Mesendoderm (in vitro differentiated cells): ENCODE measurements around the gene ANXA11.
A peak's percentile ranks its signal among the peaks of the same experiment; 100 is the strongest.

Source experiments
- DNase-seq: peaks from one replicate; pipeline ENCODE4 v3.0.0; 2013
- H2AK5ac ChIP-seq: 2 replicates; pipeline ENCODE4 v1.6.1; 2013; ENCODE audit warnings: low read length, inconsistent platforms
- H2BK120ac ChIP-seq: 2 replicates; pipeline ENCODE4 v1.6.1; 2013; ENCODE audit warnings: low read depth, mild to moderate bottlenecking, low read length, moderate library complexity, mixed read lengths
- H2BK15ac ChIP-seq: replicated peaks from 2 replicates; pipeline ENCODE4 v1.6.1; 2013; ENCODE audit warnings: low read depth, mild to moderate bottlenecking, moderate library complexity
- H2BK5ac ChIP-seq: 2 replicates; pipeline ENCODE4 v1.6.1; 2013; ENCODE audit warnings: low read length, inconsistent platforms
- H3K18ac ChIP-seq: 2 replicates; pipeline ENCODE4 v1.6.1; 2013; ENCODE audit warnings: mild to moderate bottlenecking, low read length, mixed read lengths
- H3K23ac ChIP-seq: one replicate; pipeline ENCODE4 v1.6.1; 2013; ENCODE audit warnings: low read length
- H3K27ac ChIP-seq: 2 replicates; pipeline ENCODE4 v1.5.1; 2013; ENCODE audit warnings: low read depth, mild to moderate bottlenecking, inconsistent platforms, low read length, moderate library complexity
- H3K27me3 ChIP-seq: 2 replicates; pipeline ENCODE4 v1.6.1; 2013; ENCODE audit warnings: low read length, control low read depth, mild to moderate bottlenecking, inconsistent platforms; ENCODE audit not compliant: insufficient read depth, poor library complexity
- H3K36me3 ChIP-seq: 2 replicates; pipeline ENCODE4 v1.6.1; 2013; ENCODE audit warnings: low read length, inconsistent platforms; ENCODE audit not compliant: control insufficient read depth, insufficient read depth
- H3K4ac ChIP-seq: one replicate; pipeline ENCODE4 v1.6.1; 2013; ENCODE audit warnings: low read depth, mild to moderate bottlenecking, low read length, moderate library complexity
- H3K4me1 ChIP-seq: 2 replicates; pipeline ENCODE4 v1.6.1; 2013; ENCODE audit warnings: low read depth, low read length, inconsistent platforms; ENCODE audit not compliant: control insufficient read depth
- H3K4me2 ChIP-seq: 2 replicates; pipeline ENCODE4 v1.6.1; 2013; ENCODE audit warnings: low read length
- H3K4me3 ChIP-seq: 2 replicates; pipeline ENCODE4 v1.5.1; 2013; ENCODE audit warnings: mild to moderate bottlenecking, low read length
- H3K56ac ChIP-seq: one replicate; pipeline ENCODE4 v1.6.1; 2013; ENCODE audit warnings: low read length
- H3K79me1 ChIP-seq: 2 replicates; pipeline ENCODE4 v1.6.1; 2013; ENCODE audit warnings: low read length, inconsistent platforms
- H3K79me2 ChIP-seq: 2 replicates; pipeline ENCODE4 v1.6.1; 2013; ENCODE audit warnings: mild to moderate bottlenecking, low read length; ENCODE audit not compliant: control insufficient read depth, insufficient read depth
- H3K9ac ChIP-seq: 2 replicates; pipeline ENCODE4 v1.6.1; 2013; ENCODE audit warnings: low read length, inconsistent platforms
- H4K5ac ChIP-seq: one replicate; pipeline ENCODE4 v1.6.1; 2013; ENCODE audit warnings: low read length
- H4K8ac ChIP-seq: one replicate; pipeline ENCODE4 v1.6.1; 2013; ENCODE audit warnings: low read depth, mild to moderate bottlenecking, control low read depth, low read length, moderate library complexity
- WGBS: extraction: QIAGEN DNeasy Blood & Tissue Kit; methylation state at CpG from one replicate; pipeline ENCODE4 v1.1.7; 2013; ENCODE audit warnings: low lambda C conversion rate, missing lambda C conversion rate; ENCODE audit not compliant: insufficient coverage; ENCODE audit errors: extremely low coverage; 5-methylcytosine and 5-hydroxymethylcytosine counted together

ANXA11 gene

GRCh38 chr10:80159166-80159873 is 46.0 kb downstream of the ANXA11 start:
- Histone ChIP-seq H3K4me1 (no peaks in the 10 kb centered on the region), H3K4ac (no peak overlapping the region)
- DNase-seq = no peak

GRCh38 chr10:80158598-80159127 is 46.7 kb downstream of the ANXA11 start:
- H3K4ac ChIP-seq = no peak overlapping the region
- no peak overlapping the region for H3K23ac ChIP-seq
- no peak overlapping the region for H2BK120ac ChIP-seq
- H3K36me3 ChIP-seq = peaks cover 2% of the 10 kb centered on the region
- H3K4me3 ChIP-seq = no peak overlapping the region
- no peak overlapping the region for H3K27ac ChIP-seq
- no peak overlapping the region for H2BK15ac ChIP-seq
- no peak overlapping the region for H2AK5ac ChIP-seq
- peak; percentile 38 for DNase-seq
- no peak overlapping the region for H3K56ac ChIP-seq
- H3K27me3 ChIP-seq = no peaks in the 10 kb centered on the region
- no peaks in the 10 kb centered on the region for H3K79me2 ChIP-seq
- no peaks in the 10 kb centered on the region for H3K79me1 ChIP-seq
- H3K4me2 ChIP-seq = no peak overlapping the region
- no CpG with 5 or more reads among the region's 14 CpGs for WGBS
- no peak overlapping the region for H4K8ac ChIP-seq
- H4K5ac ChIP-seq = no peak overlapping the region
- H3K18ac ChIP-seq = no peak overlapping the region
- no peaks in the 10 kb centered on the region for H3K4me1 ChIP-seq
- no peak overlapping the region for H3K9ac ChIP-seq
- no peak overlapping the region for H2BK5ac ChIP-seq

More at GRCh38 chr10:80159166-80159873, 46.0 kb downstream of the ANXA11 start:
- no peak overlapping the region for H3K4me3 ChIP-seq
- H3K27ac ChIP-seq = no peak overlapping the region
- H3K27me3 ChIP-seq = no peaks in the 10 kb centered on the region
- no peaks in the 10 kb centered on the region for H3K79me2 ChIP-seq
- no peaks in the 10 kb centered on the region for H3K79me1 ChIP-seq
- no peak overlapping the region for H4K5ac ChIP-seq
- H3K56ac ChIP-seq = no peak overlapping the region
- no peak overlapping the region for H2BK120ac ChIP-seq
- H3K36me3 ChIP-seq = peaks cover 2% of the 10 kb centered on the region
- no peak overlapping the region for H4K8ac ChIP-seq
- H3K4me2 ChIP-seq = no peak overlapping the region
- whole genome bisulfite sequencing = no CpG with 5 or more reads among the region's 9 CpGs
- H3K9ac ChIP-seq = no peak overlapping the region
- H2BK5ac ChIP-seq = no peak overlapping the region
- no peak overlapping the region for H3K18ac ChIP-seq
- no peak overlapping the region for H2AK5ac ChIP-seq
- no peak overlapping the region for H3K23ac ChIP-seq
- no peak overlapping the region for H2BK15ac ChIP-seq

- Histone ChIP-seq H4K5ac (no peak overlapping the region), H3K56ac (no peak overlapping the region), H3K4ac (no peak overlapping the region), H3K4me1 (no peaks in the 10 kb centered on the region), H3K4me2 (no peak overlapping the region), H2AK5ac (no peak overlapping the region), H3K79me2 (no peaks in the 10 kb centered on the region), H3K27ac (no peak overlapping the region), H2BK5ac (no peak overlapping the region), H3K18ac (no peak overlapping the region), H3K9ac (no peak overlapping the region), H3K27me3 (no peaks in the 10 kb centered on the region), H2BK120ac (no peak overlapping the region), H3K4me3 (no peak overlapping the region), H3K79me1 (no peaks in the 10 kb centered on the region), H3K36me3 (peaks cover 2% of the 10 kb centered on the region), H3K23ac (no peak overlapping the region), H4K8ac (no peak overlapping the region), H2BK15ac (no peak overlapping the region)
- no peak for DNase-seq
- no CpG with 5 or more reads among the region's 5 CpGs for WGBS
These were observed 47.2 kb downstream of the ANXA11 start for GRCh38 chr10:80158126-80158525.

GRCh38 chr10:80157561-80157960 is 47.8 kb downstream of the ANXA11 start:
- Histone ChIP-seq H3K27ac (no peak overlapping the region), H3K4me2 (no peak overlapping the region), H3K79me1 (no peaks in the 10 kb centered on the region), H2BK5ac (no peak overlapping the region), H3K36me3 (peaks cover 2% of the 10 kb centered on the region), H2BK15ac (no peak overlapping the region), H4K5ac (no peak overlapping the region), H3K9ac (no peak overlapping the region), H2BK120ac (no peak overlapping the region), H4K8ac (no peak overlapping the region), H2AK5ac (no peak overlapping the region), H3K56ac (no peak overlapping the region), H3K23ac (no peak overlapping the region), H3K79me2 (no peaks in the 10 kb centered on the region), H3K4me3 (no peak overlapping the region), H3K4me1 (no peaks in the 10 kb centered on the region), H3K27me3 (no peaks in the 10 kb centered on the region), H3K4ac (no peak overlapping the region), H3K18ac (no peak overlapping the region)
- DNase-seq = no peak
- WGBS = no CpG with 5 or more reads among the region's 14 CpGs

- no peak overlapping the region for H2BK5ac ChIP-seq
- no peak for DNase-seq
- no peak overlapping the region for H3K56ac ChIP-seq
- no peaks in the 10 kb centered on the region for H3K79me2 ChIP-seq
- no peak overlapping the region for H3K18ac ChIP-seq
- H3K23ac ChIP-seq = no peak overlapping the region
- no peak overlapping the region for H2AK5ac ChIP-seq
- no peak overlapping the region for H3K4me3 ChIP-seq
- no peak overlapping the region for H2BK120ac ChIP-seq
- no peaks in the 10 kb centered on the region for H3K4me1 ChIP-seq
- H4K5ac ChIP-seq = no peak overlapping the region
- H3K4me2 ChIP-seq = no peak overlapping the region
- no CpG with 5 or more reads among the region's 5 CpGs for WGBS
- H3K4ac ChIP-seq = no peak overlapping the region
- H4K8ac ChIP-seq = no peak overlapping the region
- H3K27ac ChIP-seq = no peak overlapping the region
- H3K36me3 ChIP-seq = peaks cover 2% of the 10 kb centered on the region
- no peaks in the 10 kb centered on the region for H3K27me3 ChIP-seq
- no peaks in the 10 kb centered on the region for H3K79me1 ChIP-seq
- no peak overlapping the region for H3K9ac ChIP-seq
- H2BK15ac ChIP-seq = no peak overlapping the region
These were observed 49.1 kb downstream of the ANXA11 start for GRCh38 chr10:80156216-80156615.
